GM20000 (cell line): ENCODE measurements around the gene PSKH1.
"Not testable (repeated sequence)": the region's sequence is repeated elsewhere in the genome, so short reads cannot be mapped to it uniquely, and the experiment has no call there.

Experiments
- DNase-seq: peaks from one replicate; pipeline ENCODE4 v3.0.0; 2012; ENCODE audit warnings: low spot score
- CTCF ChIP-seq: IDR thresholded peaks from 2 replicates; pipeline ENCODE4 v1.5.1; 2012; ENCODE audit warnings: mild to moderate bottlenecking, control low read depth; ENCODE audit errors: extremely low read depth, missing control alignments

Gene PSKH1

GRCh38 chr16:67966549-67967182 lies 73.6 kb downstream of the PSKH1 start:
- no peak for TF ChIP-seq CTCF
- no peak for DNase-seq

GRCh38 chr16:67967183-67967957 lies 74.3 kb downstream of the PSKH1 start:
- no peak for TF ChIP-seq CTCF
- DNase-seq, result no peak

GRCh38 chr16:67967958-67968399 lies 74.9 kb downstream of the PSKH1 start:
- peak; percentile 79 for DNase-seq
- no peak for TF ChIP-seq CTCF

- peak; percentile 99 for DNase-seq
- no peak for TF ChIP-seq CTCF
These were observed 75.6 kb downstream of the PSKH1 start, which contains the start of gene SLC12A4 for GRCh38 chr16:67968400-67969253. SLC12A4 (minus strand) TSS chr16:67968637; CDS start chr16:67968553, 84 bp downstream.

- no peak for TF ChIP-seq CTCF
These were observed 76.4 kb downstream of the PSKH1 start for GRCh38 chr16:67969254-67970039.

GRCh38 chr16:67971111-67971510 lies 78.1 kb downstream of the PSKH1 start:
- TF ChIP-seq CTCF, result no peak
- no peak for DNase-seq

More at GRCh38 chr16:67969254-67970039, 76.4 kb downstream of the PSKH1 start:
- peak; percentile 71 for DNase-seq

- DNase-seq, result not testable (repeated sequence)
These were observed 79.2 kb downstream of the PSKH1 start for GRCh38 chr16:67972285-67972684.
